ENCODE measurements around the gene SHMT1. TPM values are rescaled to one million over a fixed set of nuclear protein-coding genes. Genes with fewer than 3 reads are reported as not detected.

SHMT1 gene
- total and polyA plus RNA-seq, 3 donors from 2014 or later, result 36.4 to 48.1 (median 45.9) TPM

DNA sequence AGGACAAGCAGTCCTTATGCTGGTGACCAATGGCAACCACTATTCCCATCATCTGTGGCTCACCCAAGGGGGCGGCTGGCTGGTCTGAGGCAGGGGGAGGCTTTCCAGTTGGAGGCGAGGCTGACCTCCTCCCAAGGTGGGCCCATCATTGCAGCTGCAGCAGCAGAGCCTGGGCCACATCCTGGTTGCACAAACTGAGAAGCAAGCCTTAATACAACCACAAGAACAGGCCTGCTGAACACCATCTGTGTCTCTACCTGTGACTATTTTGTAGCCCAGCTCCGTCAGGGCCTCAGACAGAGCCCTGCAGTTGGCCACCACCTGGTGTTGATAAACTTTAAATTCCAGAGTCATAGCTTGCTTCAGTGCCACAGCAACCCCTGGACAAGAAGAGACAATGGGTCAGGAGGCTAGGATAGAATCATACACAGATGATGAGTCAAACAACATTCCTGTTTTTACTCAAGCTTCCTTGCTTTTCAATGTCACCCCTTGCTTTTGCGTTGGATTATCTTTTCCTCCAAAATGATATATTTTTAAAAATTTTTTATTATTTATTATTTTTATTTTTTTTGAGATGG, 30.4 kb downstream of the SHMT1 start:
- TF ChIP-seq, protein P1, sequence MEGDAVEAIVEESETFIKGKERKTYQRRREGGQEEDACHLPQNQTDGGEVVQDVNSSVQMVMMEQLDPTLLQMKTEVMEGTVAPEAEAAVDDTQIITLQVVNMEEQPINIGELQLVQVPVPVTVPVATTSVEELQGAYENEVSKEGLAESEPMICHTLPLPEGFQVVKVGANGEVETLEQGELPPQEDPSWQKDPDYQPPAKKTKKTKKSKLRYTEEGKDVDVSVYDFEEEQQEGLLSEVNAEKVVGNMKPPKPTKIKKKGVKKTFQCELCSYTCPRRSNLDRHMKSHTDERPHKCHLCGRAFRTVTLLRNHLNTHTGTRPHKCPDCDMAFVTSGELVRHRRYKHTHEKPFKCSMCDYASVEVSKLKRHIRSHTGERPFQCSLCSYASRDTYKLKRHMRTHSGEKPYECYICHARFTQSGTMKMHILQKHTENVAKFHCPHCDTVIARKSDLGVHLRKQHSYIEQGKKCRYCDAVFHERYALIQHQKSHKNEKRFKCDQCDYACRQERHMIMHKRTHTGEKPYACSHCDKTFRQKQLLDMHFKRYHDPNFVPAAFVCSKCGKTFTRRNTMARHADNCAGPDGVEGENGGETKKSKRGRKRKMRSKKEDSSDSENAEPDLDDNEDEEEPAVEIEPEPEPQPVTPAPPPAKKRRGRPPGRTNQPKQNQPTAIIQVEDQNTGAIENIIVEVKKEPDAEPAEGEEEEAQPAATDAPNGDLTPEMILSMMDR (IDR thresholded peaks at IDR 0.05), result no peak
- TF ChIP-seq POLR2A (IDR thresholded peaks at IDR 0.05), result no peak
- intact Hi-C loops (cut with DNase I; ENCODE audit: low total_unique reads), result no loop called here
- 88 to 89% methylated on average over 1 to 4 of the region's 4 CpGs for WGBS, 2 donors
- H3K4me1 ChIP-seq, result peaks cover under 1% of the 10 kb centered on the region
- no peaks in the 10 kb centered on the region for H3K36me3 ChIP-seq (ENCODE audit: low read depth, missing control alignments)
- no peak for DNase-seq
- no peak overlapping the region for H3K27ac ChIP-seq
- no peaks in the 10 kb centered on the region for H3K9me3 ChIP-seq
- no peak overlapping the region for H3K4me3 ChIP-seq
- H3K27me3 ChIP-seq, result no peaks in the 10 kb centered on the region

DNA sequence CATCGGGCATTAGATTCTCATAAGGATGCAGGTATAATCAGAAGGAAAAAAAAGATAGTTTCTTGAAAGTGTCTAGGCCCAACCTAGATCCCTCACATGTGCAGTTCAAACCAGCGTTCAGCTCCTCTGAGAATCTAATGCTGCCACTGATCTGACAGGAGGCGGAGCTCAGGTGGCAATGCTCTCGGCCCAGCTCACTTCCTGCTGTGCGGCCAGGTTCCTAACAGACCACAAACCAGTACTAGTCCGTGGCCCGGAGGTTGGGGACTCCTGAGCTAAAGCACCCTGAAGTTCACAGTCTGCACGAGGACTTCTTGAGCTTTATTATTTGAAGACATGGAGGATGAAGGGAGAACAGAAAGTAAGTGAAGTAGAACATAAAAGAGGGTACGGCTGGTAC, 31.5 kb downstream of the SHMT1 start:
- H3K36me3 ChIP-seq (ENCODE audit: low read depth, missing control alignments), result no peaks in the 10 kb centered on the region
- no peaks in the 10 kb centered on the region for H3K27me3 ChIP-seq
- intact Hi-C loops (cut with DNase I; ENCODE audit: low total_unique reads), result no loop called here
- WGBS, 2 donors, result 90 to 92% methylated on average over 9 of the region's 9 CpGs
- TF ChIP-seq, protein P1 (IDR thresholded peaks at IDR 0.05), result no peak
- TF ChIP-seq POLR2A (IDR thresholded peaks at IDR 0.05), result no peak
- no peak for DNase-seq
- no peak overlapping the region for H3K4me3 ChIP-seq
- no peak overlapping the region for H3K27ac ChIP-seq
- H3K4me1 ChIP-seq, result peaks cover 9% of the 10 kb centered on the region
- no peaks in the 10 kb centered on the region for H3K9me3 ChIP-seq

DNA sequence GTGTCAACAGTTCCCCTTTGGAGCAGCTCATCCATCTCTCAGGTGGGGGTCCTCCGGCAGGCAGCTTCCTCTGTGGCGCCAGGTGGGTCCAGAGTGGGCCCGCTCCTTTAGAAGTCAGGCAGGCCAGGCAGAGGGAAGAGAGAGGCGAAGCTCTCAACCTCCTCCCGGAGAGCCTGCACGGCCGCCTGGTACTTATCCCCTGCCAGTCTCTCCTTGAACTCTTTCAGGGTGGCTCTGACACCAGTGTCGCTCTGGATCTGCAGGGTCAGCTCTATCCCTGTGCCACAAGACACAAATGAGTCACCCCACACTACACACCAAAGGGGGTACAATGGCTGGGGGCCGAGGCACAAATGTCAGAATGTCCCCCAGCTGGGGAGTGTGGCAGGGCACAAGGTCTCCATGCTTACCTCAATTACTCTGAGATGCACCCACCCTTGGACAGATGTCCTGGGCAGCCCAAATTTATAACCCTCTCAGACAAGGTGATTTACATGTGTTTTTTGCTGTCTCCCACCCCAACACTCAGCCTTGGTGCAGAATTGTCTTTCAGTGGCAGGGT, 34.6 kb downstream of the SHMT1 start:
- Histone ChIP-seq H3K4me3 (no peak overlapping the region), H3K9me3 (no peaks in the 10 kb centered on the region), H3K27ac (no peak overlapping the region), H3K36me3 (ENCODE audit: low read depth, missing control alignments) (no peaks in the 10 kb centered on the region), H3K4me1 (peaks cover 19% of the 10 kb centered on the region), H3K27me3 (no peaks in the 10 kb centered on the region)
- intact Hi-C loops (cut with DNase I; ENCODE audit: low total_unique reads), result loop anchor here (10.0 kb wide), 1 partner anchor 64 kb away; the partner anchor contains the start of gene MIEF2
- no peak for DNase-seq
- TF ChIP-seq, protein P1 (IDR thresholded peaks at IDR 0.05), result no peak
- TF ChIP-seq POLR2A (IDR thresholded peaks at IDR 0.05), result no peak
- 74 to 78% methylated on average over 7 to 9 of the region's 9 CpGs for WGBS, 2 donors

DNA sequence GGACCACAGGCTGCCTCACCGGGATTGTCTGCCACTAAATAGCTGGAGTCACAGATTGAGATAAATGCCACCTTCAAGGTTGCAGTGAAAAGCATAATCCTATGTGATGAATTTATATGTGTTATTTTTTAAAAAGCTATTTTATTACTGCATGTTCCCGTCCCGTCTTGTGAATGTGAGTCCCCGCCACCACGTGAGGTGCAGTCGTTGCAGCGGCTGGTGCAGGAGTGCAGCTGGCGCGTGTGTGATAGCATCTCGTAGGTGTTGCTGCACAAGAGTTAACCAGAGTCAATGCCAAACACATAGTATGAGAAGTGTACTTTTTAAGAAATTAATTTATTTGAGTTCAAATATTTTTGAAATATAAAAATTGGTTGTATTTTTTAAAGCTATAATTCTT, 35.8 kb downstream of the SHMT1 start:
- no peak for DNase-seq
- H3K36me3 ChIP-seq (ENCODE audit: low read depth, missing control alignments), result no peaks in the 10 kb centered on the region
- H3K4me1 ChIP-seq, result peaks cover 19% of the 10 kb centered on the region
- TF ChIP-seq, protein P1 (IDR thresholded peaks at IDR 0.05), result no peak
- TF ChIP-seq POLR2A (IDR thresholded peaks at IDR 0.05), result no peak
- H3K27me3 ChIP-seq, result no peaks in the 10 kb centered on the region
- H3K27ac ChIP-seq, result no peak overlapping the region
- WGBS, 2 donors, result 83 to 90% methylated on average over 10 of the region's 10 CpGs
- no peaks in the 10 kb centered on the region for H3K9me3 ChIP-seq
- intact Hi-C loops (cut with DNase I; ENCODE audit: low total_unique reads), result loop anchor here (10.0 kb wide), 1 partner anchor 63 kb away; the partner anchor contains the start of gene MIEF2
- no peak overlapping the region for H3K4me3 ChIP-seq

DNA sequence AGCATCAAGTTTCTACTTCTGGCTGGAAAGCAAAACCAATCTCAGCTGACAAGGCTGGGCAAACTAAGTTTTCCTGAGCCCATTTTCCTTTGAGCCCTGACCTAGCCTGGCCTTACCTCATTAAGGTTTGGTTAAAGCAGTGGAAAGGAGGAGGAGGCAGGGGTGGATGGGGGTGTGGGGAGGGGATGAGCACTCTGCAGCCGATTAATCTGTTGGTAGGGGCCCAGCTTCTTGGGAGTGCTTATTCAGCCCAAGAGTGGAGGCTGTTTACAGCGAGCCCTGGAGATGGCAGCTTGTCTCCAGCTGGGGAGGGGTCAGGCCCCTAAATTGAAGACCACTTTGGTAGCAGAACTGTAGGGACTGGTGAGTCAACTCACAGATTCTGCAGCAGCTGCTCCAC, 36.3 kb downstream of the SHMT1 start:
- WGBS, 2 donors, result 57 to 82% methylated on average over 2 of the region's 2 CpGs
- no peak for DNase-seq
- Histone ChIP-seq H3K9me3 (no peaks in the 10 kb centered on the region), H3K4me3 (no peak overlapping the region), H3K27ac (no peak overlapping the region), H3K36me3 (ENCODE audit: low read depth, missing control alignments) (no peaks in the 10 kb centered on the region), H3K4me1 (peaks cover 19% of the 10 kb centered on the region), H3K27me3 (no peaks in the 10 kb centered on the region)
- intact Hi-C loops (cut with DNase I; ENCODE audit: low total_unique reads), result loop anchor here (10.0 kb wide), 1 partner anchor 62 kb away; the partner anchor contains the start of gene MIEF2
- TF ChIP-seq POLR2A (IDR thresholded peaks at IDR 0.05), result no peak
- TF ChIP-seq, protein P1 (IDR thresholded peaks at IDR 0.05), result no peak
